22Rv1 (cell line): ENCODE measurements around the gene LCMT1.

Experiments used
- ZFX ChIP-seq: fragments of 450-650 bp; IDR thresholded peaks from 2 replicates; pipeline ENCODE4 v1.6.1; 2017; ENCODE audit warnings: antibody characterized with exemption, borderline replicate concordance
- TF ChIP-seq, protein P1 (sequence below): fragments of 450-650 bp; IDR thresholded peaks from 2 replicates; pipeline ENCODE4 v1.5.1; 2017; ENCODE audit warnings: mild to moderate bottlenecking

DNA sequence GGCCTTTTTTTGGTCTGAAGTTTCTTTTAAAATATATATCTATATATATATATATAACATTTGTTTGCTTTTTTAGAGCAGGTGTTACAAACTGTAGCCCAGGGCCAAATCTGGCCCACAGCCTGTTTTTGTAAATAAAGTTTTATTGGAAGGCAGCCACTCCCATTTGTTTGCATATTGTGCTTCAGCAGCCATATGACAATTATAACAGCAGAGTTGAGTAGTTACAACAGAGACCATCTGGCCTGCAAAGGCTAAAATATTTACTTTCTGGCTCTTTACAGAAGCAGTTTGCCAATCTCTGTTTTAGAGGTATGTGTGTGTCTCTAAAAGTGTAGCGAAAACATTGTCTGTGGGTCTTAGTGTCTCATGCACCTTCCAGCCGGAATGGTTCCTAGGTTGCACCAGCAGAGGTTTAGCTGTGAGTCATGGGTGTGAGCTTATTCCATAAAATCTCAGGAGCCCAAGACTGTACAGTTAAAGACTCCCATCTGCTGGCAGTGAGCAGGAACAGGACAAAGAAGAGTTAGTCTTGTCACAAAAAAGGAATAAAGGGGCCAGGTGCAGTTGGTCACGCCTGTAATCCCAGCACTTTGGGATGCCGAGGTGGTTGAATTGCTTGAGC is 23.8 kb downstream of the LCMT1 start:
- TF ChIP-seq, protein P1, sequence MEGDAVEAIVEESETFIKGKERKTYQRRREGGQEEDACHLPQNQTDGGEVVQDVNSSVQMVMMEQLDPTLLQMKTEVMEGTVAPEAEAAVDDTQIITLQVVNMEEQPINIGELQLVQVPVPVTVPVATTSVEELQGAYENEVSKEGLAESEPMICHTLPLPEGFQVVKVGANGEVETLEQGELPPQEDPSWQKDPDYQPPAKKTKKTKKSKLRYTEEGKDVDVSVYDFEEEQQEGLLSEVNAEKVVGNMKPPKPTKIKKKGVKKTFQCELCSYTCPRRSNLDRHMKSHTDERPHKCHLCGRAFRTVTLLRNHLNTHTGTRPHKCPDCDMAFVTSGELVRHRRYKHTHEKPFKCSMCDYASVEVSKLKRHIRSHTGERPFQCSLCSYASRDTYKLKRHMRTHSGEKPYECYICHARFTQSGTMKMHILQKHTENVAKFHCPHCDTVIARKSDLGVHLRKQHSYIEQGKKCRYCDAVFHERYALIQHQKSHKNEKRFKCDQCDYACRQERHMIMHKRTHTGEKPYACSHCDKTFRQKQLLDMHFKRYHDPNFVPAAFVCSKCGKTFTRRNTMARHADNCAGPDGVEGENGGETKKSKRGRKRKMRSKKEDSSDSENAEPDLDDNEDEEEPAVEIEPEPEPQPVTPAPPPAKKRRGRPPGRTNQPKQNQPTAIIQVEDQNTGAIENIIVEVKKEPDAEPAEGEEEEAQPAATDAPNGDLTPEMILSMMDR, result peak; percentile 49
- TF ChIP-seq ZFX, result no peak
